ENCODE results near the gene GPC3.

DNA sequence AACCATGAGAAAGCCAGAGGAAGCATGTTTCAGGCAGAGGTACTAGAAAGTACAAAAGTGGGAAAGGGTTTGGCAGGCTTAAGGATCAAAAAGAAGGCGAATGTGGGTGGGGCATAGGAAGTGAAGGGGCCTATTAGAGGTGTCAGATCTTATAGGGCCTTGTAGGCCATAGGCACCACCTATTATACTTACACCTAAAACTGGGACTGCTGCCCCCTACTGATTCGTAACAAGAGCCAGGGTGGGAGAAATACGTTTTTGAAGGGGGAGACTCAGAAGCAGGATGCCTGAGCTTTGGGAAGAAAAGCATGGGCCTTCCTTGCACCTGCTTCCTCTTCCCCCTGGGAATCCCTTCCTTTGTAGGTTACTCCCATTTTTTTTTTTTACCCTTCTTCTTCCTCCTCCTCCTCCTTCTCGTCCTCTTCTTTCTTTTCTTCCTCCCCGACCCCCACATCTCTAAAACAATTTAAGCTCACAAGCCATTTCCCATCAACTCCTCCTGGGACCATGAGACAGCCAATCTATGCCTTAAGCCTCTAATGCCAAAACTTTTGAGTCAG is 40.7 kb upstream of the GPC3 start:
- TF ChIP-seq, protein P1, sequence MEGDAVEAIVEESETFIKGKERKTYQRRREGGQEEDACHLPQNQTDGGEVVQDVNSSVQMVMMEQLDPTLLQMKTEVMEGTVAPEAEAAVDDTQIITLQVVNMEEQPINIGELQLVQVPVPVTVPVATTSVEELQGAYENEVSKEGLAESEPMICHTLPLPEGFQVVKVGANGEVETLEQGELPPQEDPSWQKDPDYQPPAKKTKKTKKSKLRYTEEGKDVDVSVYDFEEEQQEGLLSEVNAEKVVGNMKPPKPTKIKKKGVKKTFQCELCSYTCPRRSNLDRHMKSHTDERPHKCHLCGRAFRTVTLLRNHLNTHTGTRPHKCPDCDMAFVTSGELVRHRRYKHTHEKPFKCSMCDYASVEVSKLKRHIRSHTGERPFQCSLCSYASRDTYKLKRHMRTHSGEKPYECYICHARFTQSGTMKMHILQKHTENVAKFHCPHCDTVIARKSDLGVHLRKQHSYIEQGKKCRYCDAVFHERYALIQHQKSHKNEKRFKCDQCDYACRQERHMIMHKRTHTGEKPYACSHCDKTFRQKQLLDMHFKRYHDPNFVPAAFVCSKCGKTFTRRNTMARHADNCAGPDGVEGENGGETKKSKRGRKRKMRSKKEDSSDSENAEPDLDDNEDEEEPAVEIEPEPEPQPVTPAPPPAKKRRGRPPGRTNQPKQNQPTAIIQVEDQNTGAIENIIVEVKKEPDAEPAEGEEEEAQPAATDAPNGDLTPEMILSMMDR (conservative IDR thresholded peaks at IDR 0.05 in 1 of 2, IDR thresholded peaks at IDR 0.05 in 1 of 2; ENCODE audit: extremely low read depth in 1 of 2, insufficient read depth in 1 of 2, low read depth in 1 of 2, low read length in 2 of 2): no peak
- TF ChIP-seq EZH2 (IDR thresholded peaks at IDR 0.05; ENCODE audit: borderline replicate concordance, low read length): no peak
